Spinal cord (tissue), 10 donors: ENCODE measurements around the gene TMEM119. TPM values are rescaled to one million over a fixed set of nuclear protein-coding genes. Genes with fewer than 3 reads are reported as not detected.
"Not testable (repeated sequence)": the region's sequence is repeated elsewhere in the genome, so short reads cannot be mapped to it uniquely, and the experiment has no call there.

Source experiments
- DNase-seq, 6 donors: peaks; one replicate each; pipeline versions ENCODE4 v3.0.0 to v3.0.0-alpha.2; 2013 to 2015; ENCODE audit warnings: low spot score in 6 of 6, low read depth in 4 of 6
- H3K27ac ChIP-seq: one replicate; pipeline ENCODE4 v1.5.1; 2013; ENCODE audit warnings: low read depth, low read length, control low read depth
- H3K27me3 ChIP-seq: one replicate; pipeline ENCODE4 v1.6.1; 2013; ENCODE audit warnings: low read length; ENCODE audit not compliant: control insufficient read depth, insufficient read depth
- H3K36me3 ChIP-seq: one replicate; pipeline ENCODE4 v1.6.1; 2013; ENCODE audit warnings: low read length; ENCODE audit not compliant: control insufficient read depth, insufficient read depth
- H3K4me1 ChIP-seq: one replicate; pipeline ENCODE4 v1.6.1; 2013; ENCODE audit warnings: low read length; ENCODE audit not compliant: control insufficient read depth, insufficient read depth
- H3K4me3 ChIP-seq: one replicate; pipeline ENCODE4 v1.5.1; 2013; ENCODE audit warnings: low read depth, low read length, control low read depth
- H3K9me3 ChIP-seq: one replicate; pipeline ENCODE4 v1.6.1; 2013; ENCODE audit warnings: low read length; ENCODE audit not compliant: control insufficient read depth, insufficient read depth
- WGBS: methylation state at CpG from one replicate; pipeline ENCODE4 v1.1.5; 2013; ENCODE audit warnings: missing lambda C conversion rate; ENCODE audit not compliant: insufficient coverage; 5-methylcytosine and 5-hydroxymethylcytosine counted together
- polyA plus RNA-seq, 2 donors: library from polyadenylated mRNA; unstranded; fragments of 120-200 nt; gene quantifications; one replicate each; pipeline ENCODE4 v1.2.1, GENCODE V29; 2013; ENCODE audit not compliant: insufficient read length in 2 of 2
- total RNA-seq, 2 donors: library from RNA; depleted of rRNA in 1 of 2; stranded (reverse); fragments of 120-200 nt in 1 of 2; fragments of >200 nt in 1 of 2; gene quantifications; one replicate each; pipeline versions ENCODE4 v1.2.3 to v1.2.4, GENCODE V29; 2013 to 2014
- donor health status: healthy.

The TMEM119 gene
- total and polyA plus RNA-seq, 4 donors = 10.8 to 14.9 (median 12.1) TPM

- peak within 1 kb of the TSS; percentile 12 for H3K27ac ChIP-seq
- H3K9me3 ChIP-seq = no peaks in the 10 kb centered on the region
- H3K27me3 ChIP-seq = no peaks in the 10 kb centered on the region
- WGBS = 74% methylated on average over 14 of the region's 14 CpGs
- no peak within 1 kb of the TSS for H3K4me3 ChIP-seq
- no peaks in the 10 kb centered on the region for H3K36me3 ChIP-seq
- H3K4me1 ChIP-seq = peaks cover 36% of the 10 kb centered on the region
- DNase-seq = no peak
Observed at GRCh38 chr12:108633534-108634248, 35.8 kb upstream of the TMEM119 start, which contains the start of gene SELPLG. Gene SELPLG, minus strand, starts transcription at chr12:108633894. Its CDS starts 9,587 bp downstream, at chr12:108624307.

DNA sequence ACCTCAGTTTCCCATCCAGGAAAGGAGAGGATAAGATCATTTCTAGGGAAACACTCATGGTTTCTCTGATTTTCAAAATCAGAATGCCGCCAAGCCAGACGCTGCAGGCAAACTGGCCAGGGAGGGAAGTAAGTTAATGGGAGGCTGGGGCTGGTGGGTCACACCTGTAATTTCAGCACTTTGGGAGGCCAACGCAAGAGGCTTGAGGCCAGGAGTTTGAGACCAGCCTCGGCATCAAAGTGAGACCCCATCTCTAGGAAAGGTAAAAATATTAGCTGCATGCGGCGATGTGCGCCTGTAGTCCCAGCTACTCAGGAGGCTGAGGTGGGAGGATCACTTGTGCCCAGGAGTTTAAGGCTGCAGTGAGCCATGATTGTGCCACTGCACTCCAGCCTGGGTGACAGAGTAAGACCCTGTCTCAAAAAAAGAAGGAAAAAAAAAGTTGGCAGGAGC is 35.2 kb upstream of the TMEM119 start:
- Histone ChIP-seq H3K9me3 (no peaks in the 10 kb centered on the region), H3K27me3 (no peaks in the 10 kb centered on the region), H3K36me3 (no peaks in the 10 kb centered on the region), H3K27ac (peak overlapping the region; percentile 12), H3K4me1 (peaks cover 30% of the 10 kb centered on the region), H3K4me3 (no peak overlapping the region)
- DNase-seq = no peak
- 95% methylated on average over 6 of the region's 7 CpGs for WGBS

- not testable (repeated sequence) for H3K36me3 ChIP-seq, DNase-seq, H3K27ac ChIP-seq, H3K27me3 ChIP-seq, H3K9me3 ChIP-seq, H3K4me3 ChIP-seq
- H3K4me1 ChIP-seq = peaks cover 16% of the 10 kb centered on the region
- WGBS = 97% methylated on average over 3 of the region's 4 CpGs
Observed at GRCh38 chr12:108631261-108631660, 33.4 kb upstream of the TMEM119 start.

GRCh38 chr12:108630481-108631207 is 32.8 kb upstream of the TMEM119 start:
- DNase-seq = no peak
- Histone ChIP-seq H3K4me1 (peaks cover 16% of the 10 kb centered on the region), H3K36me3 (no peaks in the 10 kb centered on the region), H3K9me3 (no peaks in the 10 kb centered on the region), H3K4me3 (no peak overlapping the region), H3K27ac (no peak overlapping the region), H3K27me3 (no peaks in the 10 kb centered on the region)
- WGBS = 89% methylated on average over 6 of the region's 9 CpGs

DNA sequence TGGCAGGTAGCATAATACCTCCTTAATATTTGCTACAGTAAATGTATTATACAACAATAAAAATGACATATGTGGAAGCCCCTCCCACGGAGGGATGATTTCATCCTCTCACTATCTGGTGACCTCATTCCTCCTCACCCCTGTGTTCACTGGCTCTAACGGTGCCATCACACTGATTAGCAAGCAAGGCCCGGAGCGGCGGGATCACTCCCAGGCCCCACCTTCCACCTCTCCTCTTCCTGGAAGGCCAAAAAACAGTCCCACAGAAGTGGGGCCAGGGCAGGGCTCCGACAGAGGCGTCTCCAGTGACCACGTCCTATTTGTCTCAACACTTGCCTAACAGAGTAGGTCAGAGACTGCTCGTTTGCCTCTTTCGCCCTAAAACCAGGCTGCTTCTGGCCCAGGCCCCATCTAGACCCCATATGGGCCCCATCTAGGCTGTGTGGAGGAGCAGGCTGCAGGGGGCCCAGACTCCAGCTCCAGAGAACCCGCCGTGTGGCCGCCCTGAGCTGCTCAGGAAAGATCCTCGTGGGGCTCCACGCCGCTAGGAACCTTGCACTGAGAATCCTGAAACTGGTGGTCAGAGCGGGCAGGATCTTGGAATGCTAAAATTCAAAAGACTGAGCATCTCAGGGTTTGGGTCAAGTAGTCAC is 32.1 kb upstream of the TMEM119 start:
- Histone ChIP-seq H3K4me3 (no peak overlapping the region), H3K36me3 (no peaks in the 10 kb centered on the region), H3K4me1 (peaks cover 13% of the 10 kb centered on the region), H3K27ac (no peak overlapping the region), H3K27me3 (no peaks in the 10 kb centered on the region), H3K9me3 (no peaks in the 10 kb centered on the region)
- 55% methylated on average over 17 of the region's 17 CpGs for WGBS
- no peak for DNase-seq

- 84% methylated on average over 3 of the region's 5 CpGs for WGBS
- H3K9me3 ChIP-seq = no peaks in the 10 kb centered on the region
- H3K27me3 ChIP-seq = no peaks in the 10 kb centered on the region
- DNase-seq = no peak
- H3K4me1 ChIP-seq = peaks cover 5% of the 10 kb centered on the region
- no peaks in the 10 kb centered on the region for H3K36me3 ChIP-seq
- no peak overlapping the region for H3K27ac ChIP-seq
- H3K4me3 ChIP-seq = no peak overlapping the region
Observed at GRCh38 chr12:108629151-108629550, 31.3 kb upstream of the TMEM119 start.

GRCh38 chr12:108627134-108627920 is 29.4 kb upstream of the TMEM119 start:
- Histone ChIP-seq H3K4me3 (no peak overlapping the region), H3K27me3 (no peaks in the 10 kb centered on the region), H3K4me1 (peaks cover 12% of the 10 kb centered on the region), H3K9me3 (no peaks in the 10 kb centered on the region), H3K36me3 (no peaks in the 10 kb centered on the region), H3K27ac (no peak overlapping the region)
- DNase-seq = no peak
- 92% methylated on average over 7 of the region's 8 CpGs for WGBS

DNA sequence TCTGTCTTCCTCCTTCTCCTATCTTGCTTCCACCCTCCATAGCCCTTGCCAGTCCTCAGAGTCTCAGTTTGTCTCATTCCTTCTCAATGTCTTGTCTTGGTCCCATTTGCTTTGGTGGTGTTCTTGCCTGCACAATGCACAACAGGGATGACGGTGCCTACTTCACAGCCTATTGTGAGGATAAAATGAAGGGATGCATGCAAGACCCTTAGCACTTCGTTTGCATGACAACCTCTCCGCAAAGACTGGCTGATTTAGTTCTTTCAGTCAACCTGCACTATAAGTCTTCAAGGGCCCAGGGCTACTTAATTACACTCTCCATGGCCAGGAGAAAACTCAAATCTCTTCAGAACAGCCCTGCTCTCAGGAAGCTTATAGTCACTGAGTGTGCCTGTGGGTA is 27.3 kb upstream of the TMEM119 start:
- Histone ChIP-seq H3K36me3 (no peaks in the 10 kb centered on the region), H3K27me3 (no peaks in the 10 kb centered on the region), H3K27ac (no peak overlapping the region), H3K4me3 (no peak overlapping the region), H3K4me1 (peaks cover 9% of the 10 kb centered on the region), H3K9me3 (no peaks in the 10 kb centered on the region)
- WGBS = 40% methylated on average over 2 of the region's 3 CpGs
- no peak for DNase-seq

DNA sequence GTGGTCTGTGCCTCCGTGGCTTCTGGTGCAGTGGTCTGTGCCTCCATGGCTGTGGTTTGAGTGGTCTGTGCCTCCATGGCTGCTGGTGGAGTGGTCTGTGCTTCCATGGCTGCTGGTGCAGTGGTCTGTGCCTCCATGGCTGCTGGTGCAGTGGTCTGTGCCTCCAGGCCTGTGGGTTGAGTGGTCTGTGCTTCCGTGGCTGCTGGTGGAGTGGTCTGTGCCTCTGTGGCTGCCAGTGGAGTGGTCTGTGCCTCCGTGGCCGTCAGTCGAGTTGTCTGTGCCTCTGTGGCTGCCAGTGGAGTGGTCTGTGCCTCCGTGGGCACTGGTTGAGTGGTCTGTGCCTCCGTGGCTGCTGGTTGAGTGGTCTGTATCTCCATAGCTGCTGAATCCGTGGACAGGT is 25.7 kb upstream of the TMEM119 start:
- WGBS = 90% methylated on average over 8 of the region's 8 CpGs
- DNase-seq = no peak
- Histone ChIP-seq H3K4me1 (peaks cover 11% of the 10 kb centered on the region), H3K4me3 (no peak overlapping the region), H3K27me3 (no peaks in the 10 kb centered on the region), H3K36me3 (no peaks in the 10 kb centered on the region), H3K27ac (no peak overlapping the region), H3K9me3 (no peaks in the 10 kb centered on the region)
